Measurements from ENCODE around the gene ZEB2.

GRCh38 chr2:144459286-144459685, 60.6 kb downstream of the ZEB2 start:
- TF ChIP-seq CTCF (IDR thresholded peaks at IDR 0.05) (no peak), POLR2AphosphoS5 (IDR thresholded peaks at IDR 0.05) (no peak), POLR2A (IDR thresholded peaks at IDR 0.05) (no peak), EP300 (IDR thresholded peaks at IDR 0.05) (no peak)
